ENCODE data around the gene SLC2A6.

GRCh38 chr9:133474215-133474614, 4.7 kb downstream of the SLC2A6 start:
- TF ChIP-seq TAF1 (IDR thresholded peaks at IDR 0.05; ENCODE audit: low read depth, low read length) = no peak
- TF ChIP-seq POLR2A (IDR thresholded peaks at IDR 0.05; ENCODE audit: low read depth, low read length) = no peak
- no peak for TF ChIP-seq POLR2AphosphoS5 (IDR thresholded peaks at IDR 0.05; ENCODE audit: low read depth, low read length)
- TF ChIP-seq SPI1 (IDR thresholded peaks at IDR 0.05; ENCODE audit: low read depth, low read length) = no peak

Measured in GM12891 (cell line).